ENCODE data around the gene ENOX1. TPM values are rescaled to one million over a fixed set of nuclear protein-coding genes. Genes with fewer than 3 reads are reported as not detected.

The ENOX1 gene
- total RNA-seq, 1 donor from 2014 or later, result 2.5 TPM

DNA sequence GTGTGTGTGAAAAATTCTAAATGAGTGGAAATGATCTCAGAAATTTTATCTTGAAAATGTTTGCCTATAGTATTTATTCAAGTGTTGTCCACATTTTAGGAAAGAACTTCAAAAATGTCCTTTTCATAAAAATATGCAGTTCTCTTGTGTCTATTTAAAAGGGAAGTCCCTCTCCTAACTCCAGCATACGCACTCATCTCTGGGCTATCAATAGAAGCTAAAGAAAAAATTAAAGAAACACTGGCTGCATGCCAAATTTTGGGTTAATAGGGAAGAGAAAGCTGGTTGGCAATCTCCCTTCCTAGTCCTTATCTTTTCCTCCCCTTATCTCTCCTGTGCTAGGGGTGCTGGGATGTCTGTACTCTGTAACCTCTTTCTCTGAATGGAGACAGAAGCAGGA is 313.3 kb downstream of the ENOX1 start:
- H3K4me1 Mint-ChIP-seq (ENCODE audit: low read depth), result peaks cover 6% of the 10 kb centered on the region
- H3K4me3 Mint-ChIP-seq (ENCODE audit: low read depth), result no peak overlapping the region

DNA sequence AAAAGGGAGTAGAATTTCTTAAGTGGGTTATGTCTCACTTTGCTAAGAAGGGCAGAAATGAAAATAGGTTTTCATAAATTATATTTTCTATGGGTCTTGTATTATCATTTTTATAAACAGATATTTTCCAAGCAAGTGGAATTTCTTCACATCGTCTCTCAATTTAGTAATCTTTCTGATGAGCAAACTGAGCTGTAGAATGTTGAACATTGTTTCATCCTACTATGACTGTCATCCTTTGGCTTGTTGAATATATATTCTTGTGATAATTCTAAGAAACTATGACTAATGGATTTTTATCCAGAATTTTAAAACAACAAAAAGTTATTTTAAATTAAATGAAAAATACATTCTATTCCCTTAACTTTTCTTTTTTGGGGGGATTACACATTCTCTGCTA is 313.8 kb downstream of the ENOX1 start:
- no peaks in the 10 kb centered on the region for H3K27me3 Mint-ChIP-seq
- H3K36me3 Mint-ChIP-seq (ENCODE audit: insufficient read depth), result no peaks in the 10 kb centered on the region
- TF ChIP-seq, protein P1, sequence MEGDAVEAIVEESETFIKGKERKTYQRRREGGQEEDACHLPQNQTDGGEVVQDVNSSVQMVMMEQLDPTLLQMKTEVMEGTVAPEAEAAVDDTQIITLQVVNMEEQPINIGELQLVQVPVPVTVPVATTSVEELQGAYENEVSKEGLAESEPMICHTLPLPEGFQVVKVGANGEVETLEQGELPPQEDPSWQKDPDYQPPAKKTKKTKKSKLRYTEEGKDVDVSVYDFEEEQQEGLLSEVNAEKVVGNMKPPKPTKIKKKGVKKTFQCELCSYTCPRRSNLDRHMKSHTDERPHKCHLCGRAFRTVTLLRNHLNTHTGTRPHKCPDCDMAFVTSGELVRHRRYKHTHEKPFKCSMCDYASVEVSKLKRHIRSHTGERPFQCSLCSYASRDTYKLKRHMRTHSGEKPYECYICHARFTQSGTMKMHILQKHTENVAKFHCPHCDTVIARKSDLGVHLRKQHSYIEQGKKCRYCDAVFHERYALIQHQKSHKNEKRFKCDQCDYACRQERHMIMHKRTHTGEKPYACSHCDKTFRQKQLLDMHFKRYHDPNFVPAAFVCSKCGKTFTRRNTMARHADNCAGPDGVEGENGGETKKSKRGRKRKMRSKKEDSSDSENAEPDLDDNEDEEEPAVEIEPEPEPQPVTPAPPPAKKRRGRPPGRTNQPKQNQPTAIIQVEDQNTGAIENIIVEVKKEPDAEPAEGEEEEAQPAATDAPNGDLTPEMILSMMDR (IDR thresholded peaks at IDR 0.05; ENCODE audit: unreplicated experiment), result no peak
- peaks cover 6% of the 10 kb centered on the region for H3K4me1 Mint-ChIP-seq (ENCODE audit: low read depth)
- peaks cover 5% of the 10 kb centered on the region for H3K9me3 Mint-ChIP-seq (ENCODE audit: low read depth)
- H3K27ac Mint-ChIP-seq, result no peak overlapping the region
- no peak overlapping the region for H3K4me3 Mint-ChIP-seq (ENCODE audit: low read depth)
- DNase-seq (ENCODE audit: low spot score, unreplicated experiment), result no peak

More for the DNA sequence above, 313.3 kb downstream of the ENOX1 start:
- Mint-ChIP-seq H3K27me3 (no peaks in the 10 kb centered on the region), H3K9me3 (ENCODE audit: low read depth) (peaks cover 5% of the 10 kb centered on the region), H3K36me3 (ENCODE audit: insufficient read depth) (no peaks in the 10 kb centered on the region), H3K27ac (no peak overlapping the region)
- no peak for DNase-seq (ENCODE audit: low spot score, unreplicated experiment)
- TF ChIP-seq, protein P1 (IDR thresholded peaks at IDR 0.05; ENCODE audit: unreplicated experiment), result no peak

DNA sequence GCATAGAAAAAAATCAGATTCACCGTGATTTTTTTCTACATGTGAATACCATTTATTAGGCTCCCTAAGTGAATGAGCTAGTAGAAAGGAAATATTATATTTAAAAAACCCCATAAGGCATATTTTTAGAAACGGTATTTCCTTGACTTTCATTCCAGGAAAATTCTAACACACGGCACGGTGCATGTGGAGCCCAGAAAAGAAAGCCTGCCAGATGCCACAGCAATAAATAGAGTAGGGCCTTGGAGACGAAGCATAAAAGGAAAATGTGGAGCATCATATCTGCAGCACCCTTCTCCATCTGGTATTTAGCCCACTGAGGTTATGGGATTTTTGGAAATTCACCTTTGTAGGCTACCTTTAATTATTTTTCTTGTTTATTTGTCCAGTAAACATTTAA is 314.4 kb downstream of the ENOX1 start:
- TF ChIP-seq, protein P1 (IDR thresholded peaks at IDR 0.05; ENCODE audit: unreplicated experiment), result no peak
- H3K9me3 Mint-ChIP-seq (ENCODE audit: low read depth), result peaks cover 5% of the 10 kb centered on the region
- peaks cover 6% of the 10 kb centered on the region for H3K4me1 Mint-ChIP-seq (ENCODE audit: low read depth)
- DNase-seq (ENCODE audit: low spot score, unreplicated experiment), result no peak
- H3K27me3 Mint-ChIP-seq, result no peaks in the 10 kb centered on the region
- no peak overlapping the region for H3K4me3 Mint-ChIP-seq (ENCODE audit: low read depth)
- H3K36me3 Mint-ChIP-seq (ENCODE audit: insufficient read depth), result no peaks in the 10 kb centered on the region
- no peak overlapping the region for H3K27ac Mint-ChIP-seq

DNA sequence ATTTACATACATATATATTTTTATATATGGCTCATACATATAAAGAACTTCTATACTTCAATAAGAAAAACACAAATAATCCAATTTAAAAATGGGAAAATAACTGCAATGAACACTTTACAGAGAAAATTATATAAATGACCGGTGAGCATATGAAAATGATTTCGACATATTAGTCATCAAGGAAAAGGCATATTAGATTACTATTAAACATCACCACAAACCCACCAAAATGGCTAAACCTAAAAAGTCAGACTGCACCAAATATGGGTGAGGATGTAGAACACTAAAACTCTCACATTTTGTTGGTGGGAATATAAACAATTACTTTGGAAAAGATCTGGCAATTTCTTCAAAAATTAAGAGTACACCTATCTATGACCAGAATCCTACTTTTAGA is 316.2 kb downstream of the ENOX1 start:
- Mint-ChIP-seq H3K4me1 (ENCODE audit: low read depth) (peaks cover 6% of the 10 kb centered on the region), H3K27ac (no peak overlapping the region), H3K36me3 (ENCODE audit: insufficient read depth) (no peaks in the 10 kb centered on the region), H3K4me3 (ENCODE audit: low read depth) (no peak overlapping the region), H3K9me3 (ENCODE audit: low read depth) (no peaks in the 10 kb centered on the region), H3K27me3 (no peaks in the 10 kb centered on the region)
- DNase-seq (ENCODE audit: low spot score, unreplicated experiment), result no peak
- TF ChIP-seq, protein P1 (IDR thresholded peaks at IDR 0.05; ENCODE audit: unreplicated experiment), result no peak

DNA sequence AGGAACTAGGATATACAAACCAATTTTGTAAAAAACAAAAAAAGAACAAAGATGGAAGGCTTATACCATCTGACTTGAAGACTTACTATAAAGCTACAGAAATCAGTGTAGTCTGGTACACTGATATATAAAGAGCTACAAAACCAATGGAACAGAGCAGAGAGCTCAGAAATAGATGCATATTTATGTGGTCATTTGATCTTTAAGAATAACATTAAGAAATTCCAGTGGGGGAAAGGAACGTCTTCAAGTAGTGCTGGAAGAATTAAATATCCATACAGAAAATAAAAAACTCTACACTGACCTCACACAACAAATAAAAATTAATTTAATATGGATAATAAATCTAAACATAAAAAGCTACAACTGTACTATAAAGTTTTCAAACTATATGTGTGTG is 317.0 kb downstream of the ENOX1 start:
- DNase-seq (ENCODE audit: low spot score, unreplicated experiment), result no peak
- H3K27me3 Mint-ChIP-seq, result no peaks in the 10 kb centered on the region

More for the DNA sequence above, 317.0 kb downstream of the ENOX1 start:
- TF ChIP-seq, protein P1 (IDR thresholded peaks at IDR 0.05; ENCODE audit: unreplicated experiment), result no peak
- Mint-ChIP-seq H3K9me3 (ENCODE audit: low read depth) (no peaks in the 10 kb centered on the region), H3K36me3 (ENCODE audit: insufficient read depth) (no peaks in the 10 kb centered on the region), H3K4me1 (ENCODE audit: low read depth) (peaks cover 6% of the 10 kb centered on the region), H3K27ac (no peak overlapping the region), H3K4me3 (ENCODE audit: low read depth) (no peak overlapping the region)
